ENCODE results near the gene FZD2.

FZD2 gene

DNA sequence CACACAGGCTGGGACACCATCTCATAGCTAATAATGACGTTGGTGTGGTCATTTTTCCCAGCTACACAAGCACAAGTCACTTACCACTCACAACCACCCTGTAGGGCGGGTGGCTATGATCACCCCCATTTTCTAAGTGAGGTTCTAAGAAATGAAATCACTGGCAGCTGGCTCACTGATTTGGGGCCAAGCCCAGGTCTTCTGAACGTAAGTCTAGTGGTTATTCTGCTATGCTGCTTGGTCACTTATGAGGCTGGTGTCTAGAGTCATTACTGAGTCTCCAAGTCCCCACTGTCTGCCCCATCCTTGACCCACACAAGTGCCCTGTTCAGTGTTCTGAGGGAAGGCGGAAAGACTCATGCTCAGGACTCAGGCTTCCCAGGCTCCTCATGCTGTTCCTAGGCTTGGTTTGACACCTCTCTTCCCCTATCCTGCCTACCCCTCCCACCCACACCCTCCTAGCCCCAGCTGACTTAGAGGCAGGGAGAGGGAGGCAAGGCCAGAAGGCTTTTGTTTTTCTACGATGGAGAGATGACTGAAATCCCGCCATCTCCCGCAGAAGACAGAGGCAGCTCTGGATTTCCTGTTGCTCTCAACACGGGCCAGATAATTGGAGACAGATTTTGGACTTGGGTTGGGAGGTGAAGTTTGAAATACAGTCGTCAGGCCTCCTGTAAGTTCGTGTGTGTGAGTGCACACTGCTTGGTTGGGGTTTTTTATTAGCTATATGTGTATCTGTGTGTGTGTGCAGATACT lies 32.2 kb downstream of the FZD2 start:
- no peak for TF ChIP-seq GATA3 (IDR thresholded peaks at IDR 0.05; ENCODE audit: low read depth, low read length)
- no peak for TF ChIP-seq GATA2 (IDR thresholded peaks at IDR 0.05; ENCODE audit: low read depth, low read length)

DNA sequence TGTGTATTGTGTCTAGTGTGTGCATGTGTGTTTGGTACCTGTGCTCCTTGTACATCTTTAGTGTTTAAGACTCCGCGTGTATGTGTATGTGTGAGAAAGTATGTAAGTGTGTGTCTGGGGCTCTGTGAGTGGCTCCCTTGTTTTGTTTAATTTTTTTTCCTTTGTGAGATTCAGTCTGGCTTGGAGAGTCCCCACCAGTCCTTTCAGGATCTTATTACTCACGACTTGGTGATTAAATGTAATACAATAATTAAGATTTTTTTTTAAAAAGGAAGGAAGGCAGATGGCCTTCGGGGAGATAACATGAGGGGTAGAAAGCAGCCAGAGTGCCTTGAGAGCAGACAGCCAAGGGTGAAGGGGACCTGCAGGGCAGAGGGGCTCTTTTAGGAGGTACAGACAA lies 33.9 kb downstream of the FZD2 start:
- no peak for TF ChIP-seq GATA3 (IDR thresholded peaks at IDR 0.05; ENCODE audit: low read depth, low read length)
- no peak for TF ChIP-seq GATA2 (IDR thresholded peaks at IDR 0.05; ENCODE audit: low read depth, low read length)

DNA sequence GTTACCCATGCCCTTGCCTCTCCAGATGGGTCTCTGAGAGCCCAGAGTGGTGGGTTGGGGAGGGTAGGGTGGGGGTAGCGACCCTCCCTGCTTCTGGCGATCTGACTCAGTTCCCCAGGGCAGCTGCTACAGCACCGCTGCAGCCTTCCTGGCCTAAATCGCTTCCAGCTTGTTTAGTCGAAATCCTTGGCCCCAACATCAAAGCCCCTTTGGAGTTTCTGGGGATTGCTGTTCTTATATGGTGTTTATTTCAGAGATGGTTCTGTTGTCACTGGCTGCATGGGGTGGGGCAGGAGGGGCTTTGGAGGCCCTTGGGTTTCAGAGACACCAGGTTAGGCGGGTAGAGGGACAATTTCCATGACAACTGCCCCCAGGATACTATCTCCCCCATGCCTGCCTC lies 35.9 kb downstream of the FZD2 start:
- TF ChIP-seq GATA3 (IDR thresholded peaks at IDR 0.05; ENCODE audit: low read depth, low read length): no peak
- TF ChIP-seq GATA2 (IDR thresholded peaks at IDR 0.05; ENCODE audit: low read depth, low read length): no peak

GRCh38 chr17:44595216-44595775 lies 38.0 kb downstream of the FZD2 start:
- TF ChIP-seq GATA3 (IDR thresholded peaks at IDR 0.05; ENCODE audit: low read depth, low read length) (no peak), GATA2 (IDR thresholded peaks at IDR 0.05; ENCODE audit: low read depth, low read length) (no peak)

DNA sequence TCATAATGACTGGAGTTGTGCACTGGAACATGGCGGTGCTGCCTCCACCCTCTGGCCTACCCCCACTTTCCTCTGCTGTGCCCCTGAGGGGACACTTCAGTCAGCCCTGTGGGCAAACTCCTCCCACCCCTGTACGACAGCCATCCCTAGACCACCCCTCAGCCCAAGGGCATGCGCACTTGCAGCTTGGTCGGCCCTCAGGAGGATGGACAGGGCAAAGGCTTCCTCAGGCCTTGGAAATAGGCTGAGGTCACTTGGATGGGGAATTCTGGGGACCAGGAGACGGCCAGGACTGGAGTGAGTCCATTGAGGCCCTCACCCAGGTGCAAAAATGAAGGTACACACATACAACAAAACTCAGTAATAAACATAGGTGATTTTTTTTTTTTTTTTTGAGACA lies 41.0 kb downstream of the FZD2 start:
- TF ChIP-seq GATA3 (IDR thresholded peaks at IDR 0.05; ENCODE audit: low read depth, low read length): no peak
- TF ChIP-seq GATA2 (IDR thresholded peaks at IDR 0.05; ENCODE audit: low read depth, low read length): no peak

DNA sequence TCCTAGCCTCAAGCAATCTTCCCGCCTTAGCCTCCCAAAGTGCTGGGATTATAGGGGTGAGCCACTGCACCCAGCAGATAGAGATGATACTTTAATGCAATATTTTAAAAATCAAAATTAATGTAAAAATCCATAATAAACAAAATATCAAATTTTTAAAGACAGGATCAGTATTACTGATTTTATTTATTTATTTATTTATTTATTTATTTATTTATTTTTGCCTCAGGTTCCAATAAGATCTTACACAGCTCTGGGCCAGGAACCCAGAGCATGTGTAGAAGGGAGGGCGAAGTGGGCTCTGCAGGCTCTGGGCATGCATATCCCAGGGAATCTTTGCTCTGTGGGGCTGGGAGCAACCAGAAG lies 41.6 kb downstream of the FZD2 start:
- TF ChIP-seq GATA2 (IDR thresholded peaks at IDR 0.05; ENCODE audit: low read depth, low read length) (no peak), GATA3 (IDR thresholded peaks at IDR 0.05; ENCODE audit: low read depth, low read length) (no peak)

DNA sequence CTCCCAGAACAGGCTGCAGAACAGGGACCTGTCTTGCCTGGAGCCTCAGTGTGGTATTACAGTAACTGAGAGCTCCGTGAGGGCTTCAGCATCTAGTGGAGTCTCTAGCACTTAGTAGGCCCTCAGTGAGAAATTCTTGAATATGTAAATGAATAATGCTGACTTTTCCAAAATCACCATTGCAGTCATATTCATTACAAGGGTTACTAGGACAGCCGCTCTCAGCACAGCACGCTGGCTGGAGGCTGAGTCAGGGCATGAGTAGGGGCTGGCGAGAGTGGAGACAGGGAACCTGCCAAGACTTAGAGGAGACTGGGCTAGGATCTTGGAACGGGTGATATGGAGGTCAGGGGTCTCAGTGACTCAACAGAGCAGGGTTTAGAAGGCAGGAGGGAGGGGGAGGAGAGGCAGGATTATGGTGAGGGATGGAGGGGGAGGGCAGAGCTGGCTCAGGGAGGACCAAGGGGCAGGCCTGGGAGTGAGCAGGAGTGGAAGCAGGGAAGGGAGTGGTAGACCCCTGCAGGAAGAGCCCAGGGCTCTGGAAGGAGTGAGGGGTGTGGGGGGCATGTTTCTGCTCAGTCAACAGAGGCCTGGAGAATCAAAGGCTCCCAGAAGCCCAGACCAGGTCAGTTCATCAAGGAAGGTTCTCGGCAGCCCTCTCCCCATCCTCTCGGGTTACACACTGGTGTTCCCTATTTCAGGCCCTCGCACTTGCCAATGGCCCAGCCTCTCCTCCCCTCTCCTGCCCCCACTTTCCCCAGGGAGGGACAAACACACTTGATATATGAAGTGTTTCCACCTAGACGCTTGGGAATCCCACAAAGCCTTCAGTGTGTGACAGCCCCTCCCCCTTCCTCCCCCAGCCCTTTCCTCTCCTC lies 42.3 kb downstream of the FZD2 start:
- TF ChIP-seq GATA2 (IDR thresholded peaks at IDR 0.05; ENCODE audit: low read depth, low read length) (no peak), GATA3 (IDR thresholded peaks at IDR 0.05; ENCODE audit: low read depth, low read length) (no peak)

- no peak for TF ChIP-seq GATA3 (IDR thresholded peaks at IDR 0.05; ENCODE audit: low read depth, low read length)
- no peak for TF ChIP-seq GATA2 (IDR thresholded peaks at IDR 0.05; ENCODE audit: low read depth, low read length)
Observed at GRCh38 chr17:44601539-44601938, 44.3 kb downstream of the FZD2 start.

DNA sequence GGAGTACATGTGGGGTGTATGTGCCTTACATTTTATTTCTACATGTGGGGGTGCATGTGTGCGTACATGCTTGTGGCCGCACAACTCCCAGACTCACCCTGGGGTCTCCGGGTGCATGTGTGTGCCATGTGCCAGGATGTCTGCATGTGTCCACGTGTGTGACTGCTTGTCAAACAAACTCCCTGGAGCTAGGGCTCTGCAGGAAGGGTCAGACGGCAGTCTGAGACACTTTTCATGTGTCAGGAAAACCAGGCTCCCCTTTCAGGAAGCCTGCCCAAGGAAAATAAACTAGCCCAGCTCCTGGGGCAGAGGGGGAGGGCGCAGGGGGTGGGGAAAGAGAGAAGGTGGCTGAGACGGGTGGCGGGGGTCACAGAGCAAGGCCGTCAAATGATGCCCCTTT lies 44.7 kb downstream of the FZD2 start:
- TF ChIP-seq GATA2 (IDR thresholded peaks at IDR 0.05; ENCODE audit: low read depth, low read length): no peak
- no peak for TF ChIP-seq GATA3 (IDR thresholded peaks at IDR 0.05; ENCODE audit: low read depth, low read length)

GRCh38 chr17:44602390-44602789 lies 45.1 kb downstream of the FZD2 start:
- TF ChIP-seq GATA3 (IDR thresholded peaks at IDR 0.05; ENCODE audit: low read depth, low read length) (no peak), GATA2 (IDR thresholded peaks at IDR 0.05; ENCODE audit: low read depth, low read length) (no peak)

- TF ChIP-seq GATA2 (IDR thresholded peaks at IDR 0.05; ENCODE audit: low read depth, low read length) (no peak), GATA3 (IDR thresholded peaks at IDR 0.05; ENCODE audit: low read depth, low read length) (no peak)
Observed at GRCh38 chr17:44602970-44603369, 45.7 kb downstream of the FZD2 start.

GRCh38 chr17:44604116-44604761 lies 47.0 kb downstream of the FZD2 start:
- no peak for TF ChIP-seq GATA3 (IDR thresholded peaks at IDR 0.05; ENCODE audit: low read depth, low read length)

- TF ChIP-seq GATA3 (IDR thresholded peaks at IDR 0.05; ENCODE audit: low read depth, low read length): no peak
- no peak for TF ChIP-seq GATA2 (IDR thresholded peaks at IDR 0.05; ENCODE audit: low read depth, low read length)
Observed at GRCh38 chr17:44604768-44605485, 47.6 kb downstream of the FZD2 start.

DNA sequence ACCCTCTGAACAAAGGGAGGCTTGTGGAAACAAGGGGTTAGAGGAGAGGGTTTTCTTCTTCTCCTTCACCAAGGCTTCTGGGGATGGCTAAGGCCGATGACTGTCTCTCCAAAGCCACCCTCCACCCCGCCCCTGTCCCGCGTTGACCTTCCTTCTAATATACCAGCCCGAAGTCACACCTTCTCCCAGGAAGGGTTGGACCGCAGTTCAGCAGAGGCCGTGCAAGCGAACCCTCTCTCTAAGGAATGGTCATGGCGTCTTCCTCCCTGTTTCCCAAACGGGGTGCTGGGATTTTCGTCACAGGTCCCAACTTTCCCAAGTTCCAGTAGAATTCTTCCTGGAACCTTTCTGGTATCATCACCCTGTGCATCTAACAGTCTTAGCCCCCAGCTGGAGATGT lies 49.4 kb downstream of the FZD2 start:
- TF ChIP-seq GATA2 (IDR thresholded peaks at IDR 0.05; ENCODE audit: low read depth, low read length) (no peak), GATA3 (IDR thresholded peaks at IDR 0.05; ENCODE audit: low read depth, low read length) (no peak)

Data from SH-SY5Y (cell line).